ENCODE measurements around the gene LRRC59.

DNA sequence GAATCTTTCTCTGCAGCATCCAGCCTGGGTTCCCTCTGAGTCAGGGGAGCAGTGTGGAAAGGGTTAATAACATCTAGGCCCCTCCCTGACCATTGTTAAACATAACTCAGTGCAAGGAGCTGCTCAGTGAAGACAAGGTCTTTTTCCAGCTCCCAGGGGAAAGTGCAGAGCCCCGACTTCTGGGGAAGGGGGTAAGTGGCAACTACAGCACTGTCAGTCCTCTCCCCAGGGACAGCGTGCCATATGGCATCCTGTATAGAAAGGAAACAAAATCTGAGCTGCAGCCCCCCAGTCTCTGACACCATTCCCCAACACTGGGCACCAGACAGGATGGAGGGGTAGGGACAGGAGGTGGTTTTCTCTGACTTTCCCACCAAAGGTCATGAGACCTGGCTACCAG, 32.2 kb downstream of the LRRC59 start:
- TF ChIP-seq, protein P1, sequence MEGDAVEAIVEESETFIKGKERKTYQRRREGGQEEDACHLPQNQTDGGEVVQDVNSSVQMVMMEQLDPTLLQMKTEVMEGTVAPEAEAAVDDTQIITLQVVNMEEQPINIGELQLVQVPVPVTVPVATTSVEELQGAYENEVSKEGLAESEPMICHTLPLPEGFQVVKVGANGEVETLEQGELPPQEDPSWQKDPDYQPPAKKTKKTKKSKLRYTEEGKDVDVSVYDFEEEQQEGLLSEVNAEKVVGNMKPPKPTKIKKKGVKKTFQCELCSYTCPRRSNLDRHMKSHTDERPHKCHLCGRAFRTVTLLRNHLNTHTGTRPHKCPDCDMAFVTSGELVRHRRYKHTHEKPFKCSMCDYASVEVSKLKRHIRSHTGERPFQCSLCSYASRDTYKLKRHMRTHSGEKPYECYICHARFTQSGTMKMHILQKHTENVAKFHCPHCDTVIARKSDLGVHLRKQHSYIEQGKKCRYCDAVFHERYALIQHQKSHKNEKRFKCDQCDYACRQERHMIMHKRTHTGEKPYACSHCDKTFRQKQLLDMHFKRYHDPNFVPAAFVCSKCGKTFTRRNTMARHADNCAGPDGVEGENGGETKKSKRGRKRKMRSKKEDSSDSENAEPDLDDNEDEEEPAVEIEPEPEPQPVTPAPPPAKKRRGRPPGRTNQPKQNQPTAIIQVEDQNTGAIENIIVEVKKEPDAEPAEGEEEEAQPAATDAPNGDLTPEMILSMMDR (IDR thresholded peaks at IDR 0.05; ENCODE audit: insufficient read depth, low read depth, low read length) = no peak
- TF ChIP-seq EZH2 (IDR thresholded peaks at IDR 0.05; ENCODE audit: insufficient read depth, low read length) = no peak
